SK-N-SH (cell line): ENCODE measurements around the gene CSNK1G2. TPM values are rescaled to one million over a fixed set of nuclear protein-coding genes. Genes with fewer than 3 reads are reported as not detected.

Source experiments
- CTCF ChIA-PET: fragments of 300-600, 350-600 bp; formaldehyde crosslinking; extraction: SDS; loops from one replicate; lab custom pipeline; 2021; lab: Yijun Ruan, JAX
- POLR2A ChIA-PET: fragments of 350-600 bp; sonication (Branson Sonifier 250); formaldehyde crosslinking; extraction: SDS; loops from one replicate; lab custom pipeline; 2020; ENCODE audit warnings: antibody characterized with exemption, inconsistent platforms; lab: Yijun Ruan, JAX
- DNase-seq: peaks from one replicate; pipeline ENCODE4 v3.0.0; 2012
- H2AFZ ChIP-seq: fragments of 200-600 bp; sonication (generic); 2 replicates; pipeline ENCODE4 v1.8.1; 2016; ENCODE audit warnings: antibody characterized with exemption, mild to moderate bottlenecking, low read depth
- H3F3A ChIP-seq: fragments of 200-600 bp; sonication (generic); replicated peaks from 2 replicates; pipeline ENCODE3; 2016; ENCODE audit warnings: antibody characterized with exemption, mild to moderate bottlenecking; ENCODE audit not compliant: insufficient read depth
- H3K27ac ChIP-seq, 2 experiments: fragments of 200-500 bp in 1 of 2; fragments of 200-600 bp in 1 of 2; sonication (Bioruptor generic) in 1 of 2; sonication (generic), shearing (Covaris generic) in 1 of 2; 2 replicates each; pipeline versions ENCODE4 v1.5.1 to v1.6.1; 2014 to 2016; ENCODE audit warnings: low read depth in 2 of 2, inconsistent platforms in 1 of 2, low read length in 1 of 2, mild to moderate bottlenecking in 1 of 2, mixed read lengths in 1 of 2
- H3K27me3 ChIP-seq: fragments of 200-600 bp; sonication (generic), shearing (Covaris generic); 2 replicates; pipeline ENCODE4 v1.6.1; 2016; ENCODE audit warnings: mixed run types; ENCODE audit not compliant: insufficient read depth
- H3K36me3 ChIP-seq, 2 experiments: fragments of 200-500 bp in 1 of 2; fragments of 200-600 bp in 1 of 2; sonication (Bioruptor generic) in 1 of 2; sonication (generic) in 1 of 2; replicated peaks in 1 of 2; 2 replicates each; pipeline versions ENCODE3 to v1.5.1; 2014 to 2016; ENCODE audit warnings: low read length in 1 of 2, mild to moderate bottlenecking in 1 of 2; ENCODE audit not compliant: insufficient read depth in 2 of 2, control insufficient read depth in 1 of 2
- H3K4me1 ChIP-seq, 2 experiments: fragments of 200-500 bp in 1 of 2; fragments of 200-600 bp in 1 of 2; sonication (Bioruptor generic) in 1 of 2; sonication (generic), shearing (Covaris generic) in 1 of 2; 2 replicates each; pipeline versions ENCODE4 v1.5.1 to v1.6.1; 2014 to 2016; ENCODE audit warnings: low read depth in 1 of 2, low read length in 1 of 2, mixed run types in 1 of 2; ENCODE audit not compliant: insufficient read depth in 2 of 2, control insufficient read depth in 1 of 2
- H3K4me2 ChIP-seq: fragments of 200-600 bp; sonication (generic), shearing (Covaris generic); 2 replicates; pipeline ENCODE4 v1.6.1; 2017; ENCODE audit warnings: mixed run types
- H3K4me3 ChIP-seq, 2 experiments: fragments of 200-500 bp in 1 of 2; fragments of 200-600 bp in 1 of 2; sonication (Bioruptor generic) in 1 of 2; sonication (generic), shearing (Covaris generic) in 1 of 2; 2 replicates each; pipeline versions ENCODE4 v1.5.1 to v1.8.1; 2014 to 2016; ENCODE audit warnings: low read depth in 2 of 2, inconsistent platforms in 1 of 2, low read length in 1 of 2, mild to moderate bottlenecking in 1 of 2, mixed read lengths in 1 of 2, moderate library complexity in 1 of 2
- H3K79me2 ChIP-seq: fragments of 200-600 bp; sonication (generic); 2 replicates; pipeline ENCODE4 v1.8.1; 2017; ENCODE audit warnings: mild to moderate bottlenecking; ENCODE audit not compliant: insufficient read depth
- H3K9ac ChIP-seq: fragments of 200-600 bp; sonication (generic); 2 replicates; pipeline ENCODE4 v1.6.1; 2017; ENCODE audit warnings: mixed run types
- H3K9me2 ChIP-seq: fragments of 200-600 bp; sonication (generic); 2 replicates; pipeline ENCODE4 v1.6.1; 2017; ENCODE audit warnings: mixed run types
- H3K9me3 ChIP-seq: fragments of 200-600 bp; sonication (generic); 2 replicates; pipeline ENCODE4 v1.6.1; 2017; ENCODE audit warnings: mixed run types, mild to moderate bottlenecking, moderate library complexity
- H4K20me1 ChIP-seq: fragments of 200-600 bp; sonication (generic); 2 replicates; pipeline ENCODE4 v1.6.1; 2017; ENCODE audit warnings: mild to moderate bottlenecking, mixed run types; ENCODE audit not compliant: insufficient read depth
- ELF1 ChIP-seq: IDR thresholded peaks from 2 replicates; pipeline ENCODE4 v1.4.0; 2012
- EP300 ChIP-seq, 2 experiments: IDR thresholded peaks; 2 replicates each; pipeline versions ENCODE4 v1.4.0 to v1.6.1; 2012; ENCODE audit warnings: borderline replicate concordance in 1 of 2, low read depth in 1 of 2, low read length in 1 of 2
- EZH2phosphoT487 ChIP-seq: fragments of 200-600 bp; sonication (generic); IDR thresholded peaks from 2 replicates; pipeline ENCODE4 v1.6.1; 2017; ENCODE audit warnings: low read depth, mixed run types, mild to moderate bottlenecking, antibody characterized with exemption, moderate library complexity, borderline replicate concordance
- FOSL2 ChIP-seq: IDR thresholded peaks from 2 replicates; pipeline ENCODE4 v1.4.0; 2012; ENCODE audit warnings: low read depth, mild to moderate bottlenecking, moderate library complexity, borderline replicate concordance
- IRF3 ChIP-seq: fragments of 150-350 bp; IDR thresholded peaks from 2 replicates; pipeline ENCODE4 v1.6.1; 2016; ENCODE audit warnings: mild to moderate bottlenecking, low read depth, low read length
- JUND ChIP-seq: IDR thresholded peaks from 2 replicates; pipeline ENCODE4 v1.4.0; 2012
- MXI1 ChIP-seq: IDR thresholded peaks from 2 replicates; pipeline ENCODE4 v1.6.1; 2012; ENCODE audit warnings: mild to moderate bottlenecking, low read depth, low read length, improper control_type of control experiment
- POLR2AphosphoS5 ChIP-seq: IDR thresholded peaks from 2 replicates; pipeline ENCODE4 v1.6.1; 2012; ENCODE audit warnings: low read depth, low read length
- RCOR1 ChIP-seq: fragments of 150-350 bp; IDR thresholded peaks from 2 replicates; pipeline ENCODE4 v1.6.1; 2017; ENCODE audit warnings: antibody characterized with exemption, low read length
- RFX5 ChIP-seq: IDR thresholded peaks from 2 replicates; pipeline ENCODE4 v1.6.1; 2012; ENCODE audit warnings: mild to moderate bottlenecking, improper control_type of control experiment, low read length
- SIN3A ChIP-seq: IDR thresholded peaks from 2 replicates; pipeline ENCODE4 v1.6.1; 2012; ENCODE audit warnings: low read depth, mild to moderate bottlenecking, low read length, moderate library complexity, borderline replicate concordance
- WGBS: methylation state at CpG from one replicate; pipeline ENCODE4 v1.1.6; 2017; ENCODE audit warnings: low lambda C conversion rate; 5-methylcytosine and 5-hydroxymethylcytosine counted together
- polyA plus RNA-seq, 3 experiments: library from polyadenylated mRNA; depleted of rRNA; stranded (reverse); fragments of >200 nt; gene quantifications; 2 replicates each; pipeline ENCODE4 v1.2.3, GENCODE V29; 2012
- TF ChIP-seq, protein P1 (sequence below): IDR thresholded peaks from 2 replicates; pipeline ENCODE4 v1.4.0; 2012; ENCODE audit warnings: low read depth
- TF ChIP-seq, protein P2 (sequence below): fragments of 150-350 bp; IDR thresholded peaks from 2 replicates; pipeline ENCODE4 v1.6.1; 2017; ENCODE audit warnings: antibody characterized with exemption, low read length, low read depth, borderline replicate concordance
- TF ChIP-seq, protein P3 (sequence below): IDR thresholded peaks from 2 replicates; pipeline ENCODE4 v1.6.1; 2012; ENCODE audit warnings: mild to moderate bottlenecking, low read depth, low read length, moderate library complexity

CSNK1G2 gene
- polyA plus RNA-seq, 1 of the 3 experiments (the other 2 are of a cell fraction) = 79.4 TPM

- Histone ChIP-seq H3K27ac (no peak overlapping the region), H3K27me3 (no peaks in the 10 kb centered on the region), H4K20me1 (no peaks in the 10 kb centered on the region), H3K9me2 (no peaks in the 10 kb centered on the region), H3K9me3 (no peaks in the 10 kb centered on the region), H3K36me3 (no peaks in the 10 kb centered on the region), H3K4me3 (no peak overlapping the region), H2AFZ (no peak overlapping the region), H3F3A (peaks cover 8% of the 10 kb centered on the region), H3K4me2 (no peak overlapping the region), H3K4me1 (peaks cover 6 to 7% of the 10 kb centered on the region in 2 experiments; a peak in 3 of 4 replicates), H3K79me2 (peaks cover 2% of the 10 kb centered on the region; the same call in 1 of the 2 replicates), H3K9ac (no peak overlapping the region)
- ChIA-PET POLR2A (no interaction called here), CTCF (interaction anchor here (1.1 to 1.3 kb wide), 2 partner anchors 39 to 297 kb away, joined by 3 to 4 read pairs; no protein-coding TSS in a partner anchor)
- 92% methylated on average over 3 of the region's 3 CpGs for WGBS
- DNase-seq = no peak
- TF ChIP-seq, protein P1, sequence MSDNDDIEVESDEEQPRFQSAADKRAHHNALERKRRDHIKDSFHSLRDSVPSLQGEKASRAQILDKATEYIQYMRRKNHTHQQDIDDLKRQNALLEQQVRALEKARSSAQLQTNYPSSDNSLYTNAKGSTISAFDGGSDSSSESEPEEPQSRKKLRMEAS = no peak
- TF ChIP-seq RFX5 (no peak), POLR2AphosphoS5 (no peak), JUND (no peak), EZH2phosphoT487 (no peak), RCOR1 (no peak), EP300 (IDR thresholded peaks at IDR 0.05; ENCODE audit: borderline replicate concordance in 1 of 2, low read depth in 1 of 2, low read length in 1 of 2) (no peak), MXI1 (no peak), FOSL2 (no peak), IRF3 (no peak), ELF1 (no peak), SIN3A (no peak)
- TF ChIP-seq, protein P2, sequence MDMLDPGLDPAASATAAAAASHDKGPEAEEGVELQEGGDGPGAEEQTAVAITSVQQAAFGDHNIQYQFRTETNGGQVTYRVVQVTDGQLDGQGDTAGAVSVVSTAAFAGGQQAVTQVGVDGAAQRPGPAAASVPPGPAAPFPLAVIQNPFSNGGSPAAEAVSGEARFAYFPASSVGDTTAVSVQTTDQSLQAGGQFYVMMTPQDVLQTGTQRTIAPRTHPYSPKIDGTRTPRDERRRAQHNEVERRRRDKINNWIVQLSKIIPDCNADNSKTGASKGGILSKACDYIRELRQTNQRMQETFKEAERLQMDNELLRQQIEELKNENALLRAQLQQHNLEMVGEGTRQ = no peak
- TF ChIP-seq, protein P3, sequence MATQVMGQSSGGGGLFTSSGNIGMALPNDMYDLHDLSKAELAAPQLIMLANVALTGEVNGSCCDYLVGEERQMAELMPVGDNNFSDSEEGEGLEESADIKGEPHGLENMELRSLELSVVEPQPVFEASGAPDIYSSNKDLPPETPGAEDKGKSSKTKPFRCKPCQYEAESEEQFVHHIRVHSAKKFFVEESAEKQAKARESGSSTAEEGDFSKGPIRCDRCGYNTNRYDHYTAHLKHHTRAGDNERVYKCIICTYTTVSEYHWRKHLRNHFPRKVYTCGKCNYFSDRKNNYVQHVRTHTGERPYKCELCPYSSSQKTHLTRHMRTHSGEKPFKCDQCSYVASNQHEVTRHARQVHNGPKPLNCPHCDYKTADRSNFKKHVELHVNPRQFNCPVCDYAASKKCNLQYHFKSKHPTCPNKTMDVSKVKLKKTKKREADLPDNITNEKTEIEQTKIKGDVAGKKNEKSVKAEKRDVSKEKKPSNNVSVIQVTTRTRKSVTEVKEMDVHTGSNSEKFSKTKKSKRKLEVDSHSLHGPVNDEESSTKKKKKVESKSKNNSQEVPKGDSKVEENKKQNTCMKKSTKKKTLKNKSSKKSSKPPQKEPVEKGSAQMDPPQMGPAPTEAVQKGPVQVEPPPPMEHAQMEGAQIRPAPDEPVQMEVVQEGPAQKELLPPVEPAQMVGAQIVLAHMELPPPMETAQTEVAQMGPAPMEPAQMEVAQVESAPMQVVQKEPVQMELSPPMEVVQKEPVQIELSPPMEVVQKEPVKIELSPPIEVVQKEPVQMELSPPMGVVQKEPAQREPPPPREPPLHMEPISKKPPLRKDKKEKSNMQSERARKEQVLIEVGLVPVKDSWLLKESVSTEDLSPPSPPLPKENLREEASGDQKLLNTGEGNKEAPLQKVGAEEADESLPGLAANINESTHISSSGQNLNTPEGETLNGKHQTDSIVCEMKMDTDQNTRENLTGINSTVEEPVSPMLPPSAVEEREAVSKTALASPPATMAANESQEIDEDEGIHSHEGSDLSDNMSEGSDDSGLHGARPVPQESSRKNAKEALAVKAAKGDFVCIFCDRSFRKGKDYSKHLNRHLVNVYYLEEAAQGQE = no peak
Measured at GRCh38 chr19:1936430-1936829, 4.5 kb upstream of the CSNK1G2 start.
